ENCODE measurements around the gene DECR2. TPM values are rescaled to one million over a fixed set of nuclear protein-coding genes. Genes with fewer than 3 reads are reported as not detected.

Gene DECR2
- total and polyA plus RNA-seq, 2 of the 4 experiments (the other 2 are of a cell fraction), result 3.9 to 26.7 TPM

DNA sequence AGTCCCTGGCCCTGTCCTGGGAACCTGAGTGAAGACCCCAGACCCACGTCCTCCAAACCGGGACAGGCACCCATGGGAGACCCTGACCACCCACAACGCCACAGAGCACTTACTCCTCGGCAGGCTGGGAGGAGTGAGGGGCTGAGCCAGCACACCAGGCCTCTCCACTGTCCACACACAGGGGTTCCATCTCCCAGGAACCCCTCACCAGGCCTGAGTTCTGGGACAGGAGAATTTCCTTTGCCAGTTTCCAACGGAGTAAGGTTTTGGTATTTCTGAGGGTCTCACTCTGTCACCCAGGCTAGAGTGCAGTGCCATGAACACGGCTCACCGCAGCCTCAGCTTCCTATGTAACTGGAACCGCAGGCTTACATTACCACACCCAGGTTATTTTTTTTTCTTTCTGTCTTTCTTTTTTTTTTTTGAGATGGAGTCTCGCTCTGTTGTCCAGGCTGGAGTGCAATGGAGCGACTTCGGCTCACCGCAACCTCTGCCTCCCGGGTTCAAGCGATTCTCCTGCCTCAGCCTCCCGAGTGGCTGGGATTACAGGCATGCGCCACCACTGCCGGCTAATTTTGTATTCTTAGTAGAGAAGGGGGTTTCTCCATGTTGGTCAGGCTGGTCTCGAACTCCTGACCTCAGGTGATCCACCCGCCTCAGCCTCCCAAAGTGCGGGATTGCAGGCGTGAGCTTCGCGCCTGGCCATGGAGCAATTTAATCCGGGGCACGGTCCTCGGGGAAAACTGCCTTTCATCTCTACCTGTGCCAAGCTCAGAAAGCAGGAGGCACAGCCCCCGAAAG is 21.5 kb upstream of the DECR2 start:
- CTCF ChIA-PET, result no interaction called here
- H3K4me2 ChIP-seq (ENCODE audit: low read depth, low read length), result peak overlapping the region; percentile 95; the same call in 1 of the 2 replicates
- H3K4me1 ChIP-seq (ENCODE audit: control insufficient read depth, insufficient read depth, low read length), result peaks cover 2% of the 10 kb centered on the region; the same call in 1 of the 2 replicates
- H2BK5ac ChIP-seq (ENCODE audit: low read depth, low read length, poor library complexity, severe bottlenecking), result no peak overlapping the region
- H4K8ac ChIP-seq (ENCODE audit: low read depth in 2 of 2, low read length in 2 of 2), result no peak overlapping the region
- H3K18ac ChIP-seq (ENCODE audit: low read depth, low read length), result no peak overlapping the region
- no peak overlapping the region for H4K91ac ChIP-seq (ENCODE audit: insufficient read depth, low read depth, low read length)
- no peak overlapping the region for H2AFZ ChIP-seq (replicated peaks; ENCODE audit: low read length, poor library complexity)
- H2BK15ac ChIP-seq (ENCODE audit: low read depth, low read length), result no peak overlapping the region
- no peak overlapping the region for H2AK5ac ChIP-seq (ENCODE audit: low read depth, low read length)
- ATAC-seq (ENCODE audit: low read depth) (no peak), DNase-seq (no peak)
- no peak overlapping the region for H3K4ac ChIP-seq (ENCODE audit: low read depth, low read length)
- dilution Hi-C loops (cut with HindIII; ENCODE audit: low sequenced_read_pairs, unreplicated experiment) (no loop called here), in situ Hi-C loops (cut with MboI; ENCODE audit: low sequenced_read_pairs) (no loop called here), intact Hi-C loops (cut with micrococcal nuclease) (no loop called here)
- no peak overlapping the region for H3K14ac ChIP-seq (replicated peaks; ENCODE audit: low read depth, low read length)
- POLR2A ChIA-PET (ENCODE audit: unreplicated experiment), result interaction anchor here (0.6 kb wide), 1 partner anchor 13 kb away, joined by 5 read pairs; no protein-coding TSS in a partner anchor
- H2AK9ac ChIP-seq (replicated peaks; ENCODE audit: low read depth, low read length, poor library complexity), result no peak overlapping the region
- H2BK120ac ChIP-seq (ENCODE audit: low read depth, low read length), result no peak overlapping the region
- peak overlapping the region; percentile 42; the same call in 1 of the 2 replicates for H3K23ac ChIP-seq (ENCODE audit: low read depth, low read length)
- no peak overlapping the region for H4K5ac ChIP-seq (ENCODE audit: low read depth, low read length)
- H3K4me3 ChIP-seq (ENCODE audit: insufficient read depth, low read depth, low read length), result peak overlapping the region; percentile 88; the same call in 1 of the 2 replicates
- 60% methylated on average over 1 of the region's 27 CpGs; no CpG with 5 or more reads in 1 of the 2 experiments for WGBS, 2 experiments (ENCODE audit: extremely low coverage in 2 of 2, insufficient read length in 1 of 2)
- peaks cover 16% of the 10 kb centered on the region for H4K20me1 ChIP-seq (ENCODE audit: insufficient read depth, low read length)
- no TSS peak for BruUV-seq (replicated peaks)
- H3K27me3 ChIP-seq (ENCODE audit: control insufficient read depth, insufficient read depth, low read length), result no peaks in the 10 kb centered on the region
- no peak overlapping the region for H2BK20ac ChIP-seq (ENCODE audit: low read depth, low read length)
- no peaks in the 10 kb centered on the region for H3K9me3 ChIP-seq (ENCODE audit: control insufficient read depth, insufficient read depth, low read length)
- no peak overlapping the region; the same call in 1 of the 2 replicates for H3K27ac ChIP-seq (ENCODE audit: insufficient read depth, low read length)
- peaks cover 19% of the 10 kb centered on the region for H3K36me3 ChIP-seq (ENCODE audit: control insufficient read depth, insufficient read depth, low read length)
- peak overlapping the region; percentile 91; the same call in 1 of the 2 replicates for H3K9ac ChIP-seq (ENCODE audit: low read depth, low read length)
- no peak overlapping the region for H3K56ac ChIP-seq (ENCODE audit: extremely low read depth, insufficient read depth, low read length)
- H3K9me1 ChIP-seq (ENCODE audit: insufficient read depth, low read length), result no peaks in the 10 kb centered on the region
- H3K79me1 ChIP-seq (ENCODE audit: low read depth in 1 of 2, low read length in 2 of 2), result peaks cover 13 to 29% of the 10 kb centered on the region in 2 experiments; a peak in 3 of 4 replicates
- no peak for TF ChIP-seq CEBPB (IDR thresholded peaks at IDR 0.05; ENCODE audit: low read depth, low read length)
- no peak for TF ChIP-seq MAZ (IDR thresholded peaks at IDR 0.05; ENCODE audit: borderline replicate concordance, low read depth, low read length)
- TF ChIP-seq SMC3 (IDR thresholded peaks at IDR 0.05; ENCODE audit: low read depth, low read length), result no peak
- TF ChIP-seq, protein P1, sequence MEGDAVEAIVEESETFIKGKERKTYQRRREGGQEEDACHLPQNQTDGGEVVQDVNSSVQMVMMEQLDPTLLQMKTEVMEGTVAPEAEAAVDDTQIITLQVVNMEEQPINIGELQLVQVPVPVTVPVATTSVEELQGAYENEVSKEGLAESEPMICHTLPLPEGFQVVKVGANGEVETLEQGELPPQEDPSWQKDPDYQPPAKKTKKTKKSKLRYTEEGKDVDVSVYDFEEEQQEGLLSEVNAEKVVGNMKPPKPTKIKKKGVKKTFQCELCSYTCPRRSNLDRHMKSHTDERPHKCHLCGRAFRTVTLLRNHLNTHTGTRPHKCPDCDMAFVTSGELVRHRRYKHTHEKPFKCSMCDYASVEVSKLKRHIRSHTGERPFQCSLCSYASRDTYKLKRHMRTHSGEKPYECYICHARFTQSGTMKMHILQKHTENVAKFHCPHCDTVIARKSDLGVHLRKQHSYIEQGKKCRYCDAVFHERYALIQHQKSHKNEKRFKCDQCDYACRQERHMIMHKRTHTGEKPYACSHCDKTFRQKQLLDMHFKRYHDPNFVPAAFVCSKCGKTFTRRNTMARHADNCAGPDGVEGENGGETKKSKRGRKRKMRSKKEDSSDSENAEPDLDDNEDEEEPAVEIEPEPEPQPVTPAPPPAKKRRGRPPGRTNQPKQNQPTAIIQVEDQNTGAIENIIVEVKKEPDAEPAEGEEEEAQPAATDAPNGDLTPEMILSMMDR (conservative IDR thresholded peaks at IDR 0.05; ENCODE audit: low read depth, low read length), result no peak
- TF ChIP-seq MXI1 (IDR thresholded peaks at IDR 0.05; ENCODE audit: borderline replicate concordance, low read depth, low read length), result no peak
- no peak for TF ChIP-seq CHD1 (IDR thresholded peaks at IDR 0.05; ENCODE audit: low read depth, low read length)
- TF ChIP-seq BHLHE40 (IDR thresholded peaks at IDR 0.05; ENCODE audit: low read depth, low read length), result no peak
- TF ChIP-seq RAD21 (IDR thresholded peaks at IDR 0.05; ENCODE audit: low read length), result no peak
- no peak for TF ChIP-seq RCOR1 (IDR thresholded peaks at IDR 0.05; ENCODE audit: insufficient replicate concordance, low read length)
- TF ChIP-seq, protein P2, sequence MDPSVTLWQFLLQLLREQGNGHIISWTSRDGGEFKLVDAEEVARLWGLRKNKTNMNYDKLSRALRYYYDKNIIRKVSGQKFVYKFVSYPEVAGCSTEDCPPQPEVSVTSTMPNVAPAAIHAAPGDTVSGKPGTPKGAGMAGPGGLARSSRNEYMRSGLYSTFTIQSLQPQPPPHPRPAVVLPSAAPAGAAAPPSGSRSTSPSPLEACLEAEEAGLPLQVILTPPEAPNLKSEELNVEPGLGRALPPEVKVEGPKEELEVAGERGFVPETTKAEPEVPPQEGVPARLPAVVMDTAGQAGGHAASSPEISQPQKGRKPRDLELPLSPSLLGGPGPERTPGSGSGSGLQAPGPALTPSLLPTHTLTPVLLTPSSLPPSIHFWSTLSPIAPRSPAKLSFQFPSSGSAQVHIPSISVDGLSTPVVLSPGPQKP (IDR thresholded peaks at IDR 0.05; ENCODE audit: borderline replicate concordance, low read depth, low read length), result no peak
- TF ChIP-seq FOS (IDR thresholded peaks at IDR 0.05; ENCODE audit: low read depth, low read length), result no peak
- TF ChIP-seq MAFK (IDR thresholded peaks at IDR 0.05; ENCODE audit: low read depth, low read length), result no peak
- no peak for TF ChIP-seq USF2 (IDR thresholded peaks at IDR 0.05; ENCODE audit: low read depth, low read length)
- TF ChIP-seq RFX5 (IDR thresholded peaks at IDR 0.05; ENCODE audit: low read depth, low read length), result no peak

Data from IMR-90 (cell line).